ENCODE results near the gene CELF4. TPM values are rescaled to one million over a fixed set of nuclear protein-coding genes. Genes with fewer than 3 reads are reported as not detected.

The CELF4 gene
- total and polyA plus RNA-seq, 12 donors = 0.42 to 16.9 (median 3.9) TPM; not detected in 1

DNA sequence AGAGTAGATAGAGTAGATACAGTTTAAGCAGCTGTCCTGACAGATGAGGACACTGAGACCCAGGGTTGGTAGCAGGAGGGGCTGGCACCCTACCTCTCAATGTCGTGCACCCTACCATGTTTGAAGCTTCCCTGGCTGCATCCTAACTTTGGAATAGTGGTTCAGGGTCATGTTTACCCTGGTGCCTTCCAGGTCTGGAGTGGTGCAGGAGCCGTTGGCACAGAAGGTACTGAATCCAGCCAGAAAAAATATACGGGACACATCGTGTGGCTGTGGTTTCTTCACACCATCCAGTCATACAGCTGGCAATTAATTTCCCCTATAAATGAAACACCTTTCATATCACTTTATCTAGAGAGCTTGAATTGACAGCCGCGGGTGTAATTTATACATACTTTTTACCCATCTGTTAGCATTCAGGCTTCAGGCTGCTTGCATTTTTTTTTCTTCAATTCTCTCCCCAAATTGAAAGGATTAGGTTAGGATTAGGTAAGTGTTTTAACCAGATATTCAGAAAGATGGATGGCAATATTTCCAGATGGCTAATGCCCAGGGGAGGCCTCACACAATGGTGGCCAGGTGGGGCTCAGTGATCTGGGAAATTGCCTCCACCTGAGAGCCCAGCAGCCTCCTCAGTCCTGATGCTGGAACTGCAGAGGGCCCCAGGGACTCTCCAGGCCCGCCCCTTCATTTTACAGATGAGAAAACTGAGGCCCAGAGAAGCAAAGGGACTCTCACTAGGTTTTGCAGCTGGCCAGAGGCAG is 127.0 kb downstream of the CELF4 start:
- H3K36me3 ChIP-seq (replicated peaks in 1 of 2) = no peaks in the 10 kb centered on the region
- H3K27me3 ChIP-seq = no peaks in the 10 kb centered on the region
- H3K4me1 ChIP-seq (replicated peaks in 1 of 2) = peaks cover 0 to 6% of the 10 kb centered on the region in 2 donors
- 81 to 91% (median 86%) methylated on average over 5 to 7 of the region's 7 CpGs for WGBS, 4 donors
- TF ChIP-seq POLR2A (IDR thresholded peaks at IDR 0.05) = no peak
- H3K4me3 ChIP-seq = no peak overlapping the region
- H3K27ac ChIP-seq = no peak overlapping the region
- intact Hi-C loops (cut with DNase I) = no loop called here
- no peak for DNase-seq
- no peaks in the 10 kb centered on the region for H3K9me3 ChIP-seq (replicated peaks in 1 of 3)

GRCh38 chr18:37435996-37436395 is 129.6 kb downstream of the CELF4 start:
- no peak for DNase-seq
- H3K27me3 ChIP-seq = no peaks in the 10 kb centered on the region
- intact Hi-C loops (cut with DNase I) = no loop called here
- H3K9me3 ChIP-seq (replicated peaks in 1 of 3) = no peaks in the 10 kb centered on the region
- H3K4me3 ChIP-seq = no peak overlapping the region
- H3K36me3 ChIP-seq (replicated peaks in 1 of 2) = no peaks in the 10 kb centered on the region
- H3K4me1 ChIP-seq (replicated peaks in 1 of 2) = peaks cover 0 to 6% of the 10 kb centered on the region in 2 donors
- TF ChIP-seq, protein P1, sequence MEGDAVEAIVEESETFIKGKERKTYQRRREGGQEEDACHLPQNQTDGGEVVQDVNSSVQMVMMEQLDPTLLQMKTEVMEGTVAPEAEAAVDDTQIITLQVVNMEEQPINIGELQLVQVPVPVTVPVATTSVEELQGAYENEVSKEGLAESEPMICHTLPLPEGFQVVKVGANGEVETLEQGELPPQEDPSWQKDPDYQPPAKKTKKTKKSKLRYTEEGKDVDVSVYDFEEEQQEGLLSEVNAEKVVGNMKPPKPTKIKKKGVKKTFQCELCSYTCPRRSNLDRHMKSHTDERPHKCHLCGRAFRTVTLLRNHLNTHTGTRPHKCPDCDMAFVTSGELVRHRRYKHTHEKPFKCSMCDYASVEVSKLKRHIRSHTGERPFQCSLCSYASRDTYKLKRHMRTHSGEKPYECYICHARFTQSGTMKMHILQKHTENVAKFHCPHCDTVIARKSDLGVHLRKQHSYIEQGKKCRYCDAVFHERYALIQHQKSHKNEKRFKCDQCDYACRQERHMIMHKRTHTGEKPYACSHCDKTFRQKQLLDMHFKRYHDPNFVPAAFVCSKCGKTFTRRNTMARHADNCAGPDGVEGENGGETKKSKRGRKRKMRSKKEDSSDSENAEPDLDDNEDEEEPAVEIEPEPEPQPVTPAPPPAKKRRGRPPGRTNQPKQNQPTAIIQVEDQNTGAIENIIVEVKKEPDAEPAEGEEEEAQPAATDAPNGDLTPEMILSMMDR (IDR thresholded peaks at IDR 0.05) = no peak
- no peak for TF ChIP-seq POLR2A (IDR thresholded peaks at IDR 0.05)
- WGBS, 4 donors = 53 to 69% (median 65%) methylated on average over 10 to 15 of the region's 15 CpGs
- no peak overlapping the region for H3K27ac ChIP-seq

- DNase-seq = no peak
- no peak overlapping the region for H3K27ac ChIP-seq
- H3K4me3 ChIP-seq = no peak overlapping the region
- no peaks in the 10 kb centered on the region for H3K27me3 ChIP-seq
- no peaks in the 10 kb centered on the region for H3K9me3 ChIP-seq (replicated peaks in 1 of 3)
- H3K4me1 ChIP-seq (replicated peaks in 1 of 2) = peaks cover 0 to 6% of the 10 kb centered on the region in 2 donors
- H3K36me3 ChIP-seq (replicated peaks in 1 of 2) = no peaks in the 10 kb centered on the region
- intact Hi-C loops (cut with DNase I) = no loop called here
- TF ChIP-seq POLR2A (IDR thresholded peaks at IDR 0.05) = no peak
- TF ChIP-seq, protein P1 (IDR thresholded peaks at IDR 0.05) = no peak
- WGBS, 4 donors = 55 to 74% (median 71%) methylated on average over 5 of the region's 5 CpGs
Measured at GRCh38 chr18:37435150-37435867, 130.3 kb downstream of the CELF4 start.

DNA sequence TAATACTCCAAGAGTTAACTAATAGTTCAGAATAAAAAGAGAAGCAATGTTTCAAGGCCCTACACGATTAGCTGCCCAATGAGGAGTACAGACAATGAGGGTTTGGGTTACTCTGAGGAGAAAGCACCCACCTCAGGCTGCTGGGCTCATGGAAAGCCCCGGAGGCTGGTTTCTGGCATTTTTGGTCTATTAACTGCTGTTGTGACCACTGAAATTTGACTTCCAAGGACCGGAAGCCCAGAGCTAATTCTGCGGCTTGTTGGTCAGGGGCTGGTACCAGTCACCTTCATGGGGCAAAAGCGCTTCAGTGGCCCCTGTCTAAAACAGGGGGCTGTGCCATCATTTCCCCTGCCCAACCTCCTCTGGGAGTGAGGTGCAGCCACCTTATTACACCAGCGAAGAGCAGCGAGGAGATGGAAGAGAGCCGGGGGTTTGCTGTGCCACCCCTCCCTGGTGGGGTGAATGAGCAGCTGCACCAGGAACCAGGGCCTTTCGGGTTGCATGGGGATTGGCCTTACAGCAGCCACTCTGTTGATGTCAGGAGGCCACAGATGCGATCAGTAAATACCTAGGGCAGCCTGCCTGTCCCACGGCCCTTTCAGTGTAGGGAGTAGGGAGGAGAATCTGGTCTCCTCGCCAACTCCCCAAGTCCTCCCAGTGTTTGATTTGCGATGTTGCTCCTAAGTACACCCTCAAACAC is 131.3 kb downstream of the CELF4 start:
- Histone ChIP-seq H3K27ac (no peak overlapping the region), H3K27me3 (no peaks in the 10 kb centered on the region), H3K36me3 (replicated peaks in 1 of 2) (no peaks in the 10 kb centered on the region), H3K9me3 (replicated peaks in 1 of 3) (no peaks in the 10 kb centered on the region), H3K4me3 (no peak overlapping the region), H3K4me1 (replicated peaks in 1 of 2) (no peaks in the 10 kb centered on the region)
- TF ChIP-seq, protein P1 (IDR thresholded peaks at IDR 0.05) = no peak
- TF ChIP-seq POLR2A (IDR thresholded peaks at IDR 0.05) = no peak
- WGBS, 4 donors = 87 to 92% (median 89%) methylated on average over 13 of the region's 13 CpGs
- no peak for DNase-seq
- intact Hi-C loops (cut with DNase I) = no loop called here
